ENCODE results near the gene PFDN4. TPM values are rescaled to one million over a fixed set of nuclear protein-coding genes. Genes with fewer than 3 reads are reported as not detected.
"Not testable (repeated sequence)": the region's sequence is repeated elsewhere in the genome, so short reads cannot be mapped to it uniquely, and the experiment has no call there.

The PFDN4 gene
- total RNA-seq, 2 donors from 2014 or later: 48.2 to 101 TPM

- Histone ChIP-seq H3K4me1 (peaks cover 0 to 3% of the 10 kb centered on the region in 2 donors), H3K36me3 (no peaks in the 10 kb centered on the region), H3K4me3 (no peak overlapping the region), H3K9me3 (no peaks in the 10 kb centered on the region), H3K27me3 (no peaks in the 10 kb centered on the region), H3K27ac (no peak overlapping the region)
- no peak for DNase-seq (ENCODE audit: low spot score)
- TF ChIP-seq, protein P1, sequence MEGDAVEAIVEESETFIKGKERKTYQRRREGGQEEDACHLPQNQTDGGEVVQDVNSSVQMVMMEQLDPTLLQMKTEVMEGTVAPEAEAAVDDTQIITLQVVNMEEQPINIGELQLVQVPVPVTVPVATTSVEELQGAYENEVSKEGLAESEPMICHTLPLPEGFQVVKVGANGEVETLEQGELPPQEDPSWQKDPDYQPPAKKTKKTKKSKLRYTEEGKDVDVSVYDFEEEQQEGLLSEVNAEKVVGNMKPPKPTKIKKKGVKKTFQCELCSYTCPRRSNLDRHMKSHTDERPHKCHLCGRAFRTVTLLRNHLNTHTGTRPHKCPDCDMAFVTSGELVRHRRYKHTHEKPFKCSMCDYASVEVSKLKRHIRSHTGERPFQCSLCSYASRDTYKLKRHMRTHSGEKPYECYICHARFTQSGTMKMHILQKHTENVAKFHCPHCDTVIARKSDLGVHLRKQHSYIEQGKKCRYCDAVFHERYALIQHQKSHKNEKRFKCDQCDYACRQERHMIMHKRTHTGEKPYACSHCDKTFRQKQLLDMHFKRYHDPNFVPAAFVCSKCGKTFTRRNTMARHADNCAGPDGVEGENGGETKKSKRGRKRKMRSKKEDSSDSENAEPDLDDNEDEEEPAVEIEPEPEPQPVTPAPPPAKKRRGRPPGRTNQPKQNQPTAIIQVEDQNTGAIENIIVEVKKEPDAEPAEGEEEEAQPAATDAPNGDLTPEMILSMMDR (IDR thresholded peaks at IDR 0.05): no peak
Observed at GRCh38 chr20:54223751-54224150, 15.9 kb downstream of the PFDN4 start.

GRCh38 chr20:54224642-54225041 lies 16.8 kb downstream of the PFDN4 start:
- not testable (repeated sequence) for H3K27ac ChIP-seq; H3K9me3 ChIP-seq; H3K27me3 ChIP-seq; H3K36me3 ChIP-seq; H3K4me3 ChIP-seq; H3K4me1 ChIP-seq; DNase-seq (ENCODE audit: low spot score)

GRCh38 chr20:54227241-54227640 lies 19.4 kb downstream of the PFDN4 start:
- no peaks in the 10 kb centered on the region for H3K9me3 ChIP-seq
- no peaks in the 10 kb centered on the region for H3K4me1 ChIP-seq
- H3K36me3 ChIP-seq: no peaks in the 10 kb centered on the region
- no peak overlapping the region for H3K4me3 ChIP-seq
- TF ChIP-seq, protein P1 (IDR thresholded peaks at IDR 0.05): no peak
- H3K27me3 ChIP-seq: no peaks in the 10 kb centered on the region
- no peak overlapping the region for H3K27ac ChIP-seq
- no peak for DNase-seq (ENCODE audit: low spot score)

DNA sequence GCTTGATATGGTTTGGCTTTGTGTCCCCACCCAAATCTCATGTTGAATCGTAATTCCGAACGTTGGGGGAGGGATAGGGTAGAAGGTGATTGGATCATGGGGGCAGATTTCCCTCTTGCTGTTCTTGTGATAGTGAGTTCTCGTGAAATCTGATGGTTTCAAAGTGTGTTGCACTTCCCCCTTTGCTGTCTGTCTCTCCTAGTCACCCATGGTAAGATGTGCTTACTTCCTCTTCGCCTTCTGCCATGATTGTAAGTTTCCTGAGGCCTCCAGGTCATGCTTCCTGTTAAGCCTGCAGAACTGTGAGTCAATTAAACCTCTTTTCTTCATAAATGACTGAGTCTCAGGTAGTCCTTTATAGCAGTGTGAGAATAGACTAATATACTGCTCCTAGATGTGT lies 19.9 kb downstream of the PFDN4 start:
- H3K27ac ChIP-seq: no peak overlapping the region
- no peaks in the 10 kb centered on the region for H3K27me3 ChIP-seq
- TF ChIP-seq, protein P1 (IDR thresholded peaks at IDR 0.05): no peak
- H3K4me3 ChIP-seq: no peak overlapping the region
- H3K9me3 ChIP-seq: no peaks in the 10 kb centered on the region
- no peaks in the 10 kb centered on the region for H3K36me3 ChIP-seq
- no peaks in the 10 kb centered on the region for H3K4me1 ChIP-seq
- no peak for DNase-seq (ENCODE audit: low spot score)

DNA sequence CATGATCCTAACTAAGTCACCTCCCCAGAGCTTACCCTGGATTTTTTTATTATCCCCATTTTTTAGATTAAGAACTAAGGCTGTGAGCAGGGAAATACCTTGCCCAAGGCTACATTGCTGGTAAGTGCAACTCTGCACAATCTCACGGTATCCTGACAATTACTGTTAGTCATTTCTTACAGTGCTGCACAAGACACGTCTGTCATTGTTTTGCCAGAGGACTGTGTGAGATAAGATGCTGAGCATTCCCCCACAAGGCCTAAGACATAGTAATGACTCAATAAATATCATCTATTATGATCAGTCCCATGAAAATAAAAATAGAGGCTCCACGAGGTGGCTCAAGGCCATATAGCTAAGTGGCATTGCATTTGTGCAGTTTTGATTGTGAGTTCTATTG lies 21.0 kb downstream of the PFDN4 start:
- H3K27ac ChIP-seq: no peak overlapping the region
- no peak for DNase-seq (ENCODE audit: low spot score)
- TF ChIP-seq, protein P1 (IDR thresholded peaks at IDR 0.05): no peak
- H3K4me1 ChIP-seq: no peaks in the 10 kb centered on the region
- no peaks in the 10 kb centered on the region for H3K9me3 ChIP-seq
- H3K36me3 ChIP-seq: no peaks in the 10 kb centered on the region
- no peaks in the 10 kb centered on the region for H3K27me3 ChIP-seq
- no peak overlapping the region for H3K4me3 ChIP-seq

- H3K36me3 ChIP-seq: no peaks in the 10 kb centered on the region
- no peak overlapping the region for H3K4me3 ChIP-seq
- TF ChIP-seq, protein P1 (IDR thresholded peaks at IDR 0.05): no peak
- no peak for DNase-seq (ENCODE audit: low spot score)
- H3K27me3 ChIP-seq: no peaks in the 10 kb centered on the region
- H3K4me1 ChIP-seq: no peaks in the 10 kb centered on the region
- no peak overlapping the region for H3K27ac ChIP-seq
- H3K9me3 ChIP-seq: no peaks in the 10 kb centered on the region
Observed at GRCh38 chr20:54229566-54230160, 21.8 kb downstream of the PFDN4 start.
